Fibroblast of gingiva (primary cell): ENCODE results near the gene QARS1.

Experiments used
- DNase-seq: peaks from one replicate; pipeline ENCODE4 v3.0.0-alpha.2; 2011; ENCODE audit warnings: low read depth

Gene QARS1

DNA sequence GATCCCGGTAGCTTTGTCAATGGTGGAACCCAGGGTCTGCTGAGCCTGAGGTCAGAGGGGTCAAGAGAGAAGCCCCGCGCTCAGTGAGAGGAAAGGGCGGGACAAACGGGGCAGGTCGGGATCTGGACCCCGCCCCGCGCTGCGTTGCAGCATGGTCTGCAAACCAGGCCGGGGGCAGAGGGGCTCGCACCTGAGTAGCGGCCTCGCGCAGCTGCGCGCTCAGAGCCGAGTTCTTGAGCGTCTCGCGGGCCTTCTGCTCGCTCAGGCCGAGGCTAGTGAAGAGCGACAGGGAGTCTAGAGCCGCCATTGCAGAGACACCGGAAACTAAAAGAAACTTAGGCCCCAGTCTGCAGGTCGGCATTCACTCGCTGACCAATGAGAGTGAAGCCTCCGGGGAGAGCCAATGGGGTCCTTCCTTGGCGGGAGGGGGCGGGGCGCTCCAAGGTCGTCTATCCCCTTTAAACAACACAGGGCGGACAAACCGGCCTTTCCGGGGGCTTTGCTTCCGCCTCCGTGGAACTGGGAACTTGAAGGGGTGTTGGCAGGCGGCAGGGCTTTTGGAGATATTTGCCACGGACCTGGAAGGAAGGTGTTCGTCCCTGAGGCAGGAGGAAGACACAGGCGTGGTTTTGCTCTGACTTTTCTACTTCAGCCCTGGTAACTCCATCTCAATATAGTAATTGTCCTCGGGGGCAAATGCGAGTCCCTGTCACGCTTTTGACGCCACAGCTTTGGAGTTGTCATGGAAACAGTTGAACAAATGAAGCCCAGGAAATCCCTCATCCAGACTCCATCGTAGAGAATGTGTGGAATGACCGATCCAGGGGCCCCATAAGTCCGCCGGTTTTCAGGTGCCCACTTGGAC lies at the start of gene QARS1:
Gene QARS1, minus strand, starts transcription at position 331 of the 865 bp plus-strand sequence. Its CDS starts 24 bp downstream, at position 307.
- peak; percentile 89 for DNase-seq

DNA sequence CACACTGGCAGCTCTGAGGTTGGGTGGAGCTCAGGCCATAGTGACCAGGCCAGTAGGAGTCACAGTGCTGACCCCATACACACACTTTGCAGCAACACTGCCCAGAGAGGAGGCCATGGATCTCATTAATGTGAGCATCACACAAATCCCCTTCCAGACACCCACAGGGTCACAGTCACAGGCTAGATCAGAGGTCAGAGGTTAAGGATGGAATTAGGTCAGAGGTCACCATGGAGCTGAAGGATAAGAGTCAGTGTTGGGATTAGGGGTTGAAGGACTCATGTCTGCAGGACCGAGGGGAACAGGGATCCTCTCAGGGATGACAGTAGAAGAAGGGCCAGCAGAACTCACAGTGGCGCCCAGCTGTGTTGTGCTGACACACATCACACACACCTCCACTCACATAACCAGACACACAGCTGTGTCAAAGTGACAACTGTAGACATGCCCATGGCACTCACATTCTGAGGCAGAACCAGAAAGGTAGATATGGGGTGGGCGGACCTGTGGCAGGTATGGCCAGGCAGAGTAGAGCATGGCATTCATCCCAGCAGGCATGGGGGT lies 48.9 kb upstream of the QARS1 start:
- DNase-seq = no peak

DNA sequence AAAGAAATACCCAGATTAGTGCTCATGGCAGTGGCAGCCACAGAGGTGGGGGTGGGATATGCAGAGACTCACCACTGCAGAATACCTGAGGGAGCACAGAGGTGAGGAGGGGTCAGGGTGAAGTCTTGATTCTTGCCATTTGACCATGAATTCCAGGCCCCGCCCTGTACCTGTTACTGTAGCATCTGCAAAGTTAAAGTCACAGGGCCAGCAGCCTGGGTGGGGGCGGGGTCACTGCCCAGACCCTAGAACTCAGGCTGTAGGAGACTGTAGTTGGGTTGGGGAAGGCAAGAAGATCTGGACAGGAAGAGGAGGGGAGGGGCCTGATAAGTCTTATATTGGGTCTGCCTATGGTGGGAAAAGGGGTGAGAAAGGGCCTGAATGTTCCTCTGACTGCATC lies 47.1 kb upstream of the QARS1 start:
- DNase-seq = no peak

DNA sequence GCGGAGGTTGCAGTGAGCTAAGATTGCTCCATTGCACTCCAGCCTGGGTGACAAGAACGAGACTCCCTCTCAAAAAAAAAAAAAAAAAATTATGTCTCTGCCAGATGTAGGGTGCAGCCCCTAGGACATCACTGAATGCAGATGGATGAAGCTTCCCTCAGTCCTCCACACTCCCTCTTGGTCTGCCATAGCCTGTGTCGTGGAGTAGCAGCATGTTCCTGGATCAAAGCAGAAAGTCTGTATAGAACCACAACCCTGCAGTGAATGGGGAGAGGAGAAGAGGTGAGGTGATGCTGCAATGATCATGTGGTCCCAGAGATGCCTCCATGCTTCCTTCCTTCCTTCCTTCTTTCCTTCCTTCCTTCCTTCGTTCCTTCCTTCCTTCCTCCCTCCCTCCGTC lies 43.6 kb upstream of the QARS1 start:
- no peak for DNase-seq

DNA sequence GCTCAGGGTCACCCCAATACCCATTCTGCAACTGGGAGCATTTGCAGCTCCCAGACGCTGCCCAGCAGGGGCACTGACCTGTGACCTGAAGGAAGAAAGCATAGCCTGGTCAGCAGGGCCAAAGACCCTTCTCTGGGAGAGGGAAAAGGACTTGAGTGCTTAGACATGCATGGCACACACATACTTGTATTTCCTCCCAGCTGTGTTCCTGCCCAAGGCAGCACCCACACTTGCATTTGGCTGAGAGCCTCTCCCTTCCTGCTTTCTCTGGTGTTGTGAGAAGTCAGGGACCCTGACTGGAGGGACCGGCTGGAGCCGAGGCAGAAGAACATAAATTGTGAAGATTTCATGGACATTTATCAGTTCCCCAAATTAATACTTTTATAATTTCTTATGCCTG lies 35.5 kb upstream of the QARS1 start:
- DNase-seq = no peak

DNA sequence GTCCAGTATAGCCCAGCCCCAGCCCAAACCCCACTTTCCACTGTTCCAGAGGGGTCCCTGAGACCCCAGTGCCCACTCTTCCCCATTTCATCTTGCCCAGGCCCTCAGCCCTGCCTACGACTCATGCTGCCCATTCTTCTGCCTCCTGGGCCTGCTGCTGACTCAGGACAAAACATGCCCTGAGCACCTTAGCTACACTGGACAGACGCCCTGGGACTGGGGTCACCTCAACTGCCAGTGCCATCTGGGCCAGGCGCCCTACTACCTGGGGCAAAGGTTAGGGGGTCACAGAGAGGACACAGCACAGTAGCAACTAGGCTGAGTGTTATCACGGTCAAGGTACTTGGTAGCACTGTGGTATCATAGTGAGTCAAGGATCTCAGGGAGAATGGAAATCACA lies 30.9 kb upstream of the QARS1 start:
- no peak for DNase-seq

DNA sequence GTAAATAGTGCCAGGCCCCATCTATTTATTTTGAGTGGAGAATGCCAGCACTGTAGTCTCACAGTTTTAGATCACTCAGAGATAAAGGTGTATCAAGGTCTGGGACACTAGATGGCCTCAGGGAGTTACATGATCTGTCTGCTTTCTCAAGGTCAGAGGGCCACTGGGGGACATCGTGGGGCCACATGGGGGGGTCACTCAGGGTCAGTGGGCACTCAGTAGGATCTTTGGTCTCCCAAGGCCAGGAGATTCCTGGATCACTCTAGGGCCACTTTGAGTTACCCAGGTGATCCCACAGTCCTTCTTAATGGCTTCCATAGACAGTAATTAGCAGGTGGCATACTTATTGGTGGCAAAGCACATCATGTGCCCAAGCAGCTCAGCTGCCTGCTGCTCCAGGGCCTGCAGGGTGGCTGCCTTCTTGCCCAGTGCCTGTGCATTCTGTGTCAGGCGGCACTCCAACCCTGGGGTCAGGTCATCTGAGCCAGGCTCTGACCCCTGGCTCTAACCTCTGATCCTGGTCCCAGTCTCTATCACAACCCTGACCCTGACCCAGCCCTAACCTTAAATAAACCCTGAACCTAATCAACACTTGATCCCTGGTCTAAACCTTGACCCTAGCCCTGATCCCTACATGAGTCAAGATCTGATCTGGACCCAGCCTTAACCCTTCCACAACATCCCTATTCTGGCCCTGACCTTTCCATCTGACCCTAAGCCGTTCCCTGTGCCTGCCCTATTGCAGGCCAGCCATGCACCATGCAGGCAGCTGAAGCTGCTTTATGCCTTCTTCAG lies 30.1 kb upstream of the QARS1 start:
- DNase-seq = no peak

DNA sequence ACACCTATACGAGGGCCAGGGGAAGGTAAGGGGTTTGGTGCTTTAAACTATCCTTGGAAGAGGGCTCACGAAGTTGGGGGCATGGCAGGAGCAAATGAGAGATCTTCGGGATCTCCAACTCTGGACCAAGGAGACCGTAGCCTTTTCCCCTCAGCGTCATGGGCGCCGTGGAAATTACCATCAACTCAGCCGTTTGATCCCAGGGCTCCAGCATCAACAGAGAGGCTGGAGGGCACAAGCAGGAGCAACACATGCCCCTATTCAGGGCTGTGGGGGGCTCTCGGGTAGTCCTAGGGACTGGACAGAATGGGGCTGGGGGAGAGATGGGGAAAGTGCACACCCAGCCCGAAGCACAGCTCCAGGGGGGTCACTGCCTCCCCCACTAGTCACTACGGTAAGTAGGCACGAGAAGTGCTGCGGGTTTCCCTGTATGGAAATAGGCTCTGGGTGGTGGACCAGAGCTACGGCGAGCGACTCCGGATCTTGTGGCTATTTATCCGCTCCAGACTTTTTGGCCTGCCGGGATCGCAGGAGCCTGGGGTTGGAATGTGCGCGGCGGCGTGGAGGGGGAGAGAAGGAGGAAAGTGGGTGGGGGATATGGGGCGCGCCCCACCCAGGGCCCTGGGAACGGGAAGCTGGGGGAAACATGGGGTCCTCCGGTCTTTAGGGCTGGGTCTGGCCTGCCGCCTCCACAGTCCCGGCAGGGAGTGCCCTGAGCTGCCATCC lies 28.8 kb upstream of the QARS1 start:
- peak; percentile 91 for DNase-seq

DNA sequence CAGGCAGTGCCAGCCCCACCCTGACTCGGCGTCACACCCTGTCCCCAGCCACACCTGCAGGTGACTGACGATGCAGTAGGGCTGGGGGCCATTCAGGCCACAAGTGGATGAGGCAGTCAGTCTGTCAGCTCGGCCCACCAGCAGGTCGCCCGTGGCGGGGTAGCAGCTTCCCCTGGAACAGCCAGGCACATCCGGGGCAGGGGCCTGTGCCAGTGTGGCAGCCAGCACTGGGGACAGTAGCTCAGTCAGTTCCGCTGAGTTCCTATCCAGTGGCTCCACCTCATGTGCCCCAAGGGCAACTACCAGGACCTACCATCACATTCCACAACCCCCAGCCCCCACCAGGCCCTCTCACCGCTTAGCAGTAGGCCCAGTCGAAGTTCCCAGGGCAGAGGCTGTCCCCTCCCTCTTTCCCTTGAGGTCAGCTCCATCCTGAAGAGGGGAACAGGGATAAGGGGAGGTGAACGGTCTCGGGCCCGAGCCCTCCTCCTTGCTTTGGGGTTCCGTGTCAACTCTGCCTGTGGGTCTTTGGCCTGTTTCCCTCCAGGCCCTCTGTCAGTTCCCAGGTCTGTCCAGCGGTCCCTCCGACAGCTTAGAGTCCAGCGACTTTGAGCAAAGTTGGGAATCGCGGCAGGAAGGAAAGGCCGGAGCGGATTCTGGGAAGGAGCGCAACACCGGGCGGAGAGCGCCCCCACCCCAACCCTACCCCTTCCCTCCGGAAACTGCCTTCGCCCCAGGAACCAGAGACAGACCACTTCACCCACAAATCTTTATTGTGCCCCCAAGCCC lies 28.1 kb upstream of the QARS1 start, which contains the start of gene LAMB2:
Gene LAMB2, minus strand, starts transcription at position 614 of the 789 bp plus-strand sequence. Its CDS starts 183 bp downstream, at position 431.
- DNase-seq = peak; percentile 81

DNA sequence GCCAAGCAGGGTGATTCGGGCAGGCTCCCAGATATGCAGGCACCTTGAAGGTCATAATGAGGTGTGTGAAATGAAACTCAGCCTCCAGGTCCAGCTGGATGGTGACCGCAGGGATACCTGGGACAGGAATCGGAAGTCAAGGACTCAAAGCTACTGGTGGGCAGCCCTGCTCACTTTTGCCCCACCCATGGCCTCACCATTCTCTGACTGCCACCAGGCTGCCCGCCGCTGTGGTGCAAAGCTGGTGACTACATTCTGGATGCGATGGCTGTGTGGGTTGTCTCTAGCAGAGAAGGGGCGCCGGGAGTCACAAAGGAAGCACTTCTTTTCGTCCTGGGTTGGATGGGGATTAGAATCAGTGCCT lies 27.5 kb upstream of the QARS1 start:
- no peak for DNase-seq

DNA sequence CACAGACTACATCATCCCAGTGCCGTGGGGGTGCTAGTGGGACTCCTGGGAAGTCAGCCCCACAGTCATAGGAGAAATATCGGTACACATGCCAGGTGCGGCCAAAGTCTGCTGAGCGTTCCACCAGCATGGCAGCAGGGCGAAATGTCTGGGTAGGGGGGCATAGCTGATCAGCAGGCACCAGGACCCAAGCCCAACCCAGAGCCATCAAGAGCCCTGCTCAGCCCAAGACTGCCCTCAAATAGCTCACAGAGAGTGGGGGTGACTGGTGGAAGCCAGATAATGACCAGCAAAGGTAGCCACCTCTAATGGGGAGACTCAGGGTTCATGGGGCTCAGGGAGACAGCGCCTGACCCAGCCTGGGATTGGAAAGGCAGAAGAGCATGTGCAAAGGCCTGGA lies 27.0 kb upstream of the QARS1 start:
- DNase-seq = no peak

DNA sequence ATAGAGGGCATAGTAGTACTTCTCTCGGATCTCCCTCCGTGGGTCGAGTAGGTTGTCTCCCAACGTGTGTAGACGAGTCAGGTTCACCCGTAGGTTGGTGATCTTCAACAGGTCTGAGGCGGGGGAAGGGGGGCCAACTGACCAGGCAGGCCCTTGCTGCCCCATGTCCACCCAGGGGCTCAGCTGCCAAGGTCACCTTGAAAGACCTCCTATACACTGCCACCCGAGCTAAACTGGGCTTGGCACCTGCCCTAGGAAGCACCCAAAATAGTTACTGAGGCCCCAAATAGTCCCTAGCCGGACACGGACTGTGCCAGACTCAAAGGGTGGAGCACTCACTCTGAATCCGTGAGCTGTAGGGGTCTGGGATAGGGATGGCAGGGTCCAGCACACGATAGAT lies 26.5 kb upstream of the QARS1 start:
- no peak for DNase-seq

DNA sequence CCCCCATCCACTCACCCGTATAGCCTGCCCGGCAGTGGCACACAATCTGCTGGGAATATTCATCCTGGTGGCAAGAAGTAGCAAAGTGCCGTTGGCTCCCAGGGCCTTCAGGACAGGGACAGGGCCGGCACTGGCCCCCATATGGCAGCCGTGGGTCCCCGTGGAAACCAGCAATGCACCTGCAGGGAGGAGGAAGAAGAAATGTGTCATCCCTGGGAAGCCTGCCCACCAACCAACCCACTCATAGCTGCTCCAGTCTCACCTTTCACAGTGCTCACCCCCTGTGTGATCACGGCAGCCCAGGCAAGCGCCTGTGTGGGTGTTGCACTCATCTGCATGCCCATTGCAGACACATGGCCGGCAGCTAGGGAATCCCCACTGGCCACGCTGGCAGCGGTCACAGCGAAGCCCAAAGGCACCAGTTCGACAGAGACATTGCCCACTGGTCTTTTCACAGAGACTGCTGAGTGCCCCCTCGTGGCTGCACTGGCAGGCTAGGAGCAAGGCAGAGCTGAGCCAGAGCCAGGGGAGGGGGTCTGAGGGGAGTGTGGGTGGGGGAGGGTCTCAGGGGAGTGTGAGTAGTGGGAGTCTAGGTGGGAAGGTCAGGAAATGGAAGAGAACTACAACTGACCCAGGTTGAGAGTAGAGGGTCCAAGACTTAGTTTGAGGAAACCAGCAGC lies 20.6 kb upstream of the QARS1 start:
- no peak for DNase-seq

DNA sequence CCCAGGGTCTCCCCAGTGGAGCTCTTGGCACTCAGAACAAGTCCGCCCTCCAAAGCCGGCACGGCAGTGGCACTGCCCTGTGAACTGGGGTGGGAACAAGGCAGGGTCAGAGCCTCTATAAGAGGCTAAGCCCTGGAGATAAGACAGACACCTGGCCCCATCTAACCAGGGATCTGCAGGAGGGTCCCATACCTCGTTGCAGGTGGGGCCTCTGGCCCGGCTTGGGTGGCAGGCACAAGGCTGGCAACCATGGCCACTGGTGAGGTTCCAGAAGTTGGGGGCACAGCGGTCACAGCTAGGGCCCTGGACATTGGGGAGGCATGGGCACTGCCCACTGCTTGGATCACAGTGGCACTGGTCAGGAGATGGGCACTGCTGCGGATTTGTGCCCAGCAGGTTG lies 19.6 kb upstream of the QARS1 start:
- DNase-seq = no peak

DNA sequence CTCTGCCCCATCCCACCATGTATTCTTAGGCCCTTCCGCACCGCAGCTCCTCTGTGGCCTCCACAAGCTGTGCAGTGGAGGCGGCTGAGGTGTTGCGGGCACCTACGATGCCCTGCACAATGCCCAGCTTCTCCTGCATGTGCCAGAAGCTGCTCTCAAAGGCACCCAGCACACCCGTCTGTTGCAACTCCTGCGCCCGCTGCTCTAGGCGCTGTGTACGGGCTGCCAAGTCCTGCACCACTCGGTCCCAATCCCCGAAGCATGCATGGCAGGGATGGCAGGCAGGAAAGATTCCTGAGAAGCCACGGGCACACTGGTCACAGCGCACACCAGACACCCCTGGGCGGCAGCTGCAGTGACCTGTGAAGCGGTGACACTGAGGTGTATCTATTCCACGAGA lies 19.1 kb upstream of the QARS1 start:
- DNase-seq = no peak

DNA sequence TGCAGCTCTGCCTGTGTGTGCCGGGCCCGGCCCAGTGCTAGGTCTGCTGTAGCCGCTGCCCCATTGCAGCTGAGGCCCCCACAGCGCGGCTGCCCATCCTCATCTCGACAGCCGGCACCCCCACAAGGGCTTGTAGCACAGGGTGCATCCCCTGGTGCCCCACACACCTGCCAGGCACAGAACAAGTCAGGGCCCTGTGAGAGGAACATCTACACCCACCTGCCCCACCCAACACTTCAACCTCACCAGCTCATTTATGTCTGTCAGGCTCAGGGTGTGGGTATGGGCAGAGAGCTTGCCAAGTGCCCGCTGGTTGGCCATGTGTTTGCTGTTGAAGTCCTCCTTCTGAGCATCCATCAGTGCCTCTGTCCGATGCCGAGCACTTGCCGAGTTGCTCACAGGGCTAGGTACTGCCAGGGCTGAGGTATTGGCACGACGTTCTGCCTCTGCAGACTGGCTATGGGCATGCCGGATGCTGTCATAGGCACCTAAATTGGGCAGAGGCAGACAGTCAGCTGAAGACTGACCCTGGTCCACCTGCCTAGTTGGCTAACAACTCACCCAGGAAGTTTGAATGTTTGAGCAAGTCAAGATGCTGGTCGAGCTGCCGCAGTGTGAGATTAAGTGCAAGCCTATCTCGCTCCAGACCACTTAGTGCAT lies 18.5 kb upstream of the QARS1 start:
- no peak for DNase-seq

DNA sequence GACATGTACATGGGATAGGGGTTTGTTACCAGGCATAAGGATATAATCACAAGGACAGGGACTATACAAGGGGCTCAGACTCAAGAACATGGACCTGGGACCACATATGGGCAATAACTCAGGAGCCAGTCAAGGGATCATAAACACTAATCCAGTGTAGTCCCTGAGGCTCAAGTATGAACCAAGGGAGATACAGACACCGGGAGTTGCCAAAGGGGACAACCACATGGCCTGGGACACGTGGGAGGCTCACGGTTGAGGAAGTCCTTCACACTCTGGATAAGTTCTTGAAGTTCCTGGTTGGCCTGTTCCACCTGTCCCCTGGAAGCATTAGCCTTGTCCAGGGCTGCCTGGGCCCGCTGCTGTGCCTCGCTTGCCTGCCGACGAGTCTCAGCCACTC lies 17.9 kb upstream of the QARS1 start:
- no peak for DNase-seq

DNA sequence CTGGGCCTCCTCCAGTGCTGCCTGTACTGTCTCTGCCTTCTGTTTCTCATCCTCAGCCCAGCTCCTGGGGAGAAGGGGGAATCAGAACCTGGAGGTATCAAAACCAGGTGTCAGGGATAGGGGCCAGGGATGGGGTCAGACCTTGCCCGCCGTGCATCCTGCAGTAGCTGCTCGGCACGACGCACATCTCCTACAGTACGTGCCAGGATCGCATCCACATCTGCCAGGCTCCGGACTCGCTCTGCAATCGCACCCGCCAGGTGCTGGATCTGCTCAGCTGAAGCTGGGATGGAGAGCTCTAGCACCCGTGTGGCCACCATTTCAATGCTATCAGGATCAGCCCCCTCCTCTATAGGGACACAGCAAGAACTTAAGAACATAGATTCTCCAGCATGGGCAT lies 17.5 kb upstream of the QARS1 start:
- DNase-seq = no peak

DNA sequence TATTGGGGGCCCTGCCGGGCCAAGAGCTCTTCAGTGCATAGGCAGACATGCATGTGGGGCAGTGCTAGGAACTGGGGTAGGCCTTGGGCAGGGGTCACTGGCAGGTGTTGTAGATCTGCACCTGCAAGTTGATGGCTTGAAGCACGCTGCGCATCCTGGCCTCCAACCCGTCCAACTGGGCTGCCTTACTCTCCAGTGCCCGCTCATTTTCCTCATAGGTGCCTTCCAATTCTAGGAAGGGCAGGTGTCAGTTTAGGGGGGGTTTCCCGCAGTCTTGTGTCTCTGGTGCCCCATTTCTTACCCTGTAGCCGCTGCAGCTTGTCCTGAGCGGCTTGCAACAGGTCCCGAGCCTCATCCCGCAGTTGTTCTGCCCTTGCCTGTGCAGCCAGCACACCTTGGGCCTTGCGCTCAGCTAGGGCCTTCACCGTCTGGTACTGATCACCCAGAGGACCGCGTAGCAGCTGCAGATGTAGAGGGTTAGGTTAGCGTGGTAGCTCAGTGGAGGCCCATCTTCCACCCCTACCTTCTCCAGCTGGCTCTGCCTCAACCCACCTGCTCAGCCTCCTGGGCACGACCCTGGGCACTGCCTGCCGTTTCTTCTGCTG lies 16.7 kb upstream of the QARS1 start:
- DNase-seq = no peak
